GM12878 (cell line): ENCODE measurements around the gene LCT. TPM values are rescaled to one million over a fixed set of nuclear protein-coding genes. Genes with fewer than 3 reads are reported as not detected.

Experiments
- ATAC-seq: fragments of 200-7000 bp; cut with Tn5 transposase; 3 replicates; pipeline ENCODE4 v1.9.1; 2020; ENCODE audit warnings: mild to moderate bottlenecking, moderate library complexity
- BruUV-seq: library from RNA; stranded (reverse); fragments of 400-500 nt; replicated peaks from 2 replicates; lab custom pipeline; 2021; lab: Mats Ljungman, UMichigan
- CTCF ChIA-PET: fragments of 300-600 bp; sonication (Branson Sonifier 250); formaldehyde crosslinking; extraction: SDS; loops from one replicate; lab custom pipeline; 2021; ENCODE audit warnings: inconsistent platforms; lab: Yijun Ruan, JAX
- POLR2A ChIA-PET: fragments of 350-600 bp; formaldehyde crosslinking; extraction: SDS; loops from one replicate; lab custom pipeline; 2021; ENCODE audit warnings: inconsistent platforms; lab: Charles Lee
- RAD21 ChIA-PET: fragments of 300-600 bp; sonication (Branson Sonifier 250); formaldehyde crosslinking; loops from one replicate; lab custom pipeline; 2023; ENCODE audit warnings: antibody characterized with exemption; ENCODE audit not compliant: unreplicated experiment; lab: Charles Lee
- SMC1A ChIA-PET: fragments of 300-600 bp; sonication (Branson Sonifier 250); formaldehyde crosslinking; loops from one replicate; lab custom pipeline; 2023; ENCODE audit not compliant: unreplicated experiment, uncharacterized antibody; lab: Charles Lee
- DNase-seq: peaks from one replicate; pipeline ENCODE4 v3.0.0-alpha.2; 2011; ENCODE audit warnings: low read depth, low spot score
- FAIRE-seq: peaks from 3 replicates; lab custom pipeline; 2011; peaks lifted over from hg19 to GRCh38; lab: Jason Lieb, UNC
- H2AFZ ChIP-seq: 2 replicates; pipeline ENCODE4 v1.6.0; 2011; ENCODE audit warnings: low read depth, low read length, control low read depth; ENCODE audit not compliant: control insufficient read depth
- H3K27ac ChIP-seq: 2 replicates; pipeline ENCODE4 v1.5.1; 2011; ENCODE audit warnings: control low read depth; ENCODE audit not compliant: control insufficient read depth, insufficient read depth
- H3K27me3 ChIP-seq, 2 experiments: replicated peaks in 1 of 2; 2 replicates each; pipeline versions ENCODE4 v1.6.0 to v1.6.1; 2011; ENCODE audit warnings: low read length in 1 of 2; ENCODE audit not compliant: control insufficient read depth in 2 of 2, insufficient read depth in 2 of 2
- H3K36me3 ChIP-seq, 2 experiments: 2 replicates each; pipeline ENCODE4 v1.5.1; 2011; ENCODE audit warnings: low read length in 1 of 2; ENCODE audit not compliant: control insufficient read depth in 2 of 2, insufficient read depth in 2 of 2
- H3K4me1 ChIP-seq: 2 replicates; pipeline ENCODE4 v1.6.1; 2011; ENCODE audit warnings: mild to moderate bottlenecking, low read length, moderate library complexity, mixed read lengths; ENCODE audit not compliant: control insufficient read depth, insufficient read depth
- H3K4me2 ChIP-seq: 2 replicates; pipeline ENCODE4 v1.6.0; 2011; ENCODE audit warnings: control low read depth; ENCODE audit not compliant: control insufficient read depth, insufficient read depth
- H3K4me3 ChIP-seq: fragments of 200-600 bp; sonication (generic); 2 replicates; pipeline ENCODE4 v1.5.1; 2016
- H3K79me2 ChIP-seq: 2 replicates; pipeline ENCODE4 v1.6.0; 2011; ENCODE audit warnings: low read length; ENCODE audit not compliant: control insufficient read depth, insufficient read depth
- H3K9ac ChIP-seq: 2 replicates; pipeline ENCODE4 v1.8.0; 2011; ENCODE audit warnings: low read length, control low read depth, mixed read lengths; ENCODE audit not compliant: control insufficient read depth, insufficient read depth
- H3K9me3 ChIP-seq: replicated peaks from 3 replicates; pipeline ENCODE4 v1.5.1; 2011; ENCODE audit warnings: mild to moderate bottlenecking, low read length; ENCODE audit not compliant: control insufficient read depth, insufficient read depth
- H4K20me1 ChIP-seq: 2 replicates; pipeline ENCODE4 v1.6.0; 2011; ENCODE audit not compliant: control insufficient read depth, insufficient read depth
- BCL11A ChIP-seq: IDR thresholded peaks from 2 replicates; pipeline ENCODE4 v1.6.1; 2011; ENCODE audit warnings: low read depth, low read length
- CHD1 ChIP-seq: IDR thresholded peaks from 2 replicates; pipeline ENCODE4 v1.6.1; 2012; ENCODE audit warnings: low read depth, low read length, improper control_type of control experiment
- DPF2 ChIP-seq: fragments of 450-650 bp; IDR thresholded peaks from 2 replicates; pipeline ENCODE4 v1.6.1; 2017; ENCODE audit warnings: mild to moderate bottlenecking
- E2F8 ChIP-seq: fragments of 450-650 bp; IDR thresholded peaks from 2 replicates; pipeline ENCODE4 v1.6.1; 2018; ENCODE audit warnings: mild to moderate bottlenecking, low read depth, moderate library complexity; ENCODE audit not compliant: partially characterized antibody
- IKZF2 ChIP-seq, 2 experiments: fragments of 450-650 bp; IDR thresholded peaks; 2 replicates each; pipeline ENCODE4 v1.6.1; 2017; ENCODE audit warnings: mild to moderate bottlenecking in 2 of 2, moderate library complexity in 2 of 2
- NFYA ChIP-seq: IDR thresholded peaks from 2 replicates; pipeline ENCODE4 v1.6.1; 2011; ENCODE audit warnings: low read depth, mild to moderate bottlenecking, low read length, improper control_type of control experiment, borderline replicate concordance
- PAX8 ChIP-seq: fragments of 450-650 bp; IDR thresholded peaks from 2 replicates; pipeline ENCODE4 v1.6.1; 2017; ENCODE audit warnings: mild to moderate bottlenecking, moderate library complexity
- PBX3 ChIP-seq: IDR thresholded peaks from 2 replicates; pipeline ENCODE4 v1.6.1; 2011; ENCODE audit warnings: mild to moderate bottlenecking, low read depth, low read length, moderate library complexity; ENCODE audit not compliant: insufficient replicate concordance
- RAD21 ChIP-seq: IDR thresholded peaks from 2 replicates; pipeline ENCODE4 v1.6.1; 2011; ENCODE audit warnings: mild to moderate bottlenecking, low read depth, low read length, moderate library complexity; ENCODE audit not compliant: insufficient read depth
- SREBF2 ChIP-seq: IDR thresholded peaks from 2 replicates; pipeline ENCODE4 v1.6.1; 2012; ENCODE audit warnings: mild to moderate bottlenecking, low read length
- ZSCAN29 ChIP-seq: fragments of 450-650 bp; IDR thresholded peaks from 2 replicates; pipeline ENCODE4 v1.6.1; 2017; ENCODE audit warnings: mild to moderate bottlenecking, moderate library complexity
- WGBS: methylation state at CpG from one replicate; pipeline ENCODE4 v1.1.6; 2016; ENCODE audit warnings: low lambda C conversion rate; ENCODE audit not compliant: insufficient replicate concordance, insufficient coverage; ENCODE audit errors: missing lambda C conversion rate; 5-methylcytosine and 5-hydroxymethylcytosine counted together
- in situ Hi-C: fragments of 300-500 bp; cut with MboI; formaldehyde crosslinking; loops from 9 replicates; pipeline ENCODE4 v1.14.3; 2018; ENCODE audit warnings: mixed read lengths
- intact Hi-C: fragments of 100-400 bp; cut with micrococcal nuclease; formaldehyde crosslinking; loops from one replicate; pipeline ENCODE4 v1.14.2; 2022; ENCODE audit not compliant: unreplicated experiment
- polyA plus RNA-seq, 11 experiments: library from polyadenylated mRNA; depleted of rRNA in 4 of 11; unstranded in 6 of 11; stranded (reverse) in 5 of 11; fragments of >200 nt; fragmentation: Nextera tagmentation in 4 of 11; fragmentation: Illumina TruSeq in 1 of 11; extraction: Ambion mirVana in 4 of 11; extraction: Trizol in 1 of 11; gene quantifications; 1 replicate in 1 of 11; 2 replicates in 10 of 11; pipeline versions ENCODE4 v1.2.1 to v1.2.3, GENCODE V29; 2011 to 2016; ENCODE audit warnings: inconsistent platforms in 2 of 11, missing spikeins in 2 of 11, low read depth in 1 of 11
- total RNA-seq, 4 experiments: library from RNA; depleted of rRNA in 3 of 4; stranded (reverse); fragments of >200 nt in 3 of 4; fragmentation: Illumina TruSeq in 1 of 4; extraction: Trizol in 1 of 4; gene quantifications; 2 replicates each; pipeline versions ENCODE4 v1.2.1 to v1.2.3, GENCODE V29; 2013 to 2021

The LCT gene
- total and polyA plus RNA-seq, 10 of the 15 experiments (the other 5 are each of a cell fraction or from before 2014, with no cell fraction given), result 0.02 to 0.09 (median 0.07) TPM; not detected in 3

GRCh38 chr2:135812907-135813511 is 24.0 kb downstream of the LCT start:
- CTCF ChIA-PET, result interaction anchor here (2.9 kb wide), 1 partner anchor 16 kb away, joined by 19 read pairs; no protein-coding TSS in a partner anchor

More at GRCh38 chr2:135812907-135813511, 24.0 kb downstream of the LCT start:
- FAIRE-seq (peak; percentile 13), ATAC-seq (no peak), DNase-seq (no peak)
- H3K9me3 ChIP-seq, result no peaks in the 10 kb centered on the region; the same call in 2 of the 3 replicates
- in situ Hi-C loops (no loop called here), intact Hi-C loops (no loop called here)
- no peaks in the 10 kb centered on the region for H3K36me3 ChIP-seq
- no peak overlapping the region for H3K4me3 ChIP-seq
- RAD21 ChIA-PET, result no interaction called here
- no peaks in the 10 kb centered on the region for H3K4me1 ChIP-seq
- H3K27ac ChIP-seq, result no peak overlapping the region
- SMC1A ChIA-PET, result interaction anchor here (1.1 to 1.2 kb wide), 2 partner anchors 8 to 572 kb away, joined by 3 read pairs; no protein-coding TSS in a partner anchor
- TF ChIP-seq PAX8 (no peak), IKZF2 (IDR thresholded peaks at IDR 0.05) (no peak), E2F8 (no peak), NFYA (no peak), RAD21 (no peak), BCL11A (no peak), DPF2 (no peak), SREBF2 (no peak), ZSCAN29 (no peak), PBX3 (no peak), CHD1 (no peak)
- no peaks in the 10 kb centered on the region for H4K20me1 ChIP-seq
- no peak overlapping the region for H3K9ac ChIP-seq
- 68% methylated on average over 2 of the region's 2 CpGs for WGBS
- POLR2A ChIA-PET, result no interaction called here
- no peaks in the 10 kb centered on the region for H3K79me2 ChIP-seq
- no peak overlapping the region for H2AFZ ChIP-seq
- H3K4me2 ChIP-seq, result no peak overlapping the region
- no peaks in the 10 kb centered on the region for H3K27me3 ChIP-seq
- BruUV-seq, result no TSS peak
